Stimulated activated CD4-positive, alpha-beta T cell treated with anti-CD3 and anti-CD28 coated beads, TNF-alpha, amount 100 ng/mL, for 1 hour (primary cell): ENCODE measurements around the gene DHRS7.
A peak's percentile ranks its signal among the peaks of the same experiment; 100 is the strongest.

Experiments used
- DNase-seq, 3 donors: peaks; one replicate each; pipeline ENCODE4 v3.0.0-alpha.2; 2020; ENCODE audit warnings: low read depth in 3 of 3, low spot score in 1 of 3

Gene DHRS7

DNA sequence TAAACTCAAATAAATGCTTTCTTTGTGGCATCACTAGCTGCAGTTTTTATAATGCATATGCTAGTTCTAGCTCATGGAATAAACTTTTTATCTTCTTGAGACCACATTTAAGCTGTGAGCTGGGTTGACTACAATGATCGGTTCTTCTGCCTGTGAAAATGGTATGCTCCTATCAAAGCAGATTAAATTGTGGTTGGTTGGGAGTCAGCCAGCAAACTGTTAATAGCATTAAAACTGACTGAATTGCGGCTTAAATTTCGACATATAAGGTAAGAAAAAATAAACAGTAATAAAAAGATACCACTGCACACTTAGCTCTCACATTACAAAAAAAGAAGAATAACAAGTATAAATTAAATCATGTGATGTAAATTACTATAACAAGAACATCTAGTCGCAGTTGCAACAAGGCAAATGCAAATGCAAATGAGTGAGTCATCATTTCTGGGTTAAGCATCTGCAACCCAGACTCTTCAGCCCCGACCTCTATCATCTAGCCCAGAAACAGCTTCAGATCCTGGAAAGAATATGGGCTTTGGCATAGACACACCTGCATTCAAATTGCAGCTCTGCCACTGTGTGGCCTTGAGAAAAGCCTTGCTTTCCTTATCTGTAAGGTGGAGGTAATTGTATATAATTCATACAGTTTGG, 19.8 kb upstream of the DHRS7 start:
- no peak for DNase-seq

DNA sequence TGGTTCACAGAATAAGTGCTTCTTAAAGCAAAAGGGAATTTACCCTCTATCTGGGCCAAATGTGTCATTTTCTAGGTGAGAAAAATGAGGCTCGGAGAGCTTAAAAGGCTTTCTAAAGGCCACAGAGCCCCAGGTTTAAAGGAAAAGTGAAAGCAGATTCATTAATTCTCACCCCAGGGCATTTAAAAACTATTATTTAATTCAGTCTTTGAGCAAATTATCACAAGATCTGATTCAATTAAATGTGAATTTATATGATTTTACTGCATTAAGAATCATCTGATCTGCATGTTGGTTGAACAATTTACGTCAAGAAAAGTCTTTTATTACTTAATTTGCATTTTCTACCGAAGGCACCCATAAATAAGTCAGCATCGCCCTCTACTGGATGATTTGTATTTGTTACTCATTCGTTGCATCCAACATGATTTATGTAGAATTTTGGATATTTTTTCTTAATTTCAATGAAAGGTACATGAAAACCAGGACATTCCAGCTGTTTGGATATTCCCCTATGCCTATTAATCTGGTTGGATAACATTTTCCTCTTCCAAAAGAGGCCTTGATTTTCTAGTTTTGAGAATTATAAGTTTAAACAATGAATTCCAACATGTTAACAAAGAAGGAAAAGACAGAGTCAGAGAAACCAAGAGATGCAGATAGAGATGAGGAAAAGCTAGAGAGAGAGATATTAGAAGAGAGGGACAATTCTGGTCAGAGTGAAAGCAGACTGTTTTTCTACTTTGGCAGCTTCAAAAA, 19.1 kb upstream of the DHRS7 start:
- no peak for DNase-seq

DNA sequence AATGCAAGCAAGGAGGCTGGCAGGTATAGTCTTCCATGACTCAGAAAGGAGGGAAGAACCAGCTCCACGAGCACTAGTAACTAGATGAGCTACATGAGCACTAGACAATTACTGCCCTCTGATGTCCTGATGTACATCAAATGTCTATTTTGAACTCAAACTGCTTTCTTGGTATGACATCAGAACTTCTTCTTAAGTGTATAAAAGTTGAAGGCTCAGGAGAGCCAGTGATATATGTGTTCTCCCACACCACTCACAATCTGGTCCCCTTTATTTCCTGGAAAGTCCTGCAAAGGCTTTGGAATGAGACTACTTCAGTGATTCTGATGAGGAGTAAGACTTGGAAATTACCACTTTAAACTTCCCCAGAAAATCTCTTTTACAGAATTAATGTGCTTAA, 18.5 kb upstream of the DHRS7 start:
- no peak for DNase-seq

DNA sequence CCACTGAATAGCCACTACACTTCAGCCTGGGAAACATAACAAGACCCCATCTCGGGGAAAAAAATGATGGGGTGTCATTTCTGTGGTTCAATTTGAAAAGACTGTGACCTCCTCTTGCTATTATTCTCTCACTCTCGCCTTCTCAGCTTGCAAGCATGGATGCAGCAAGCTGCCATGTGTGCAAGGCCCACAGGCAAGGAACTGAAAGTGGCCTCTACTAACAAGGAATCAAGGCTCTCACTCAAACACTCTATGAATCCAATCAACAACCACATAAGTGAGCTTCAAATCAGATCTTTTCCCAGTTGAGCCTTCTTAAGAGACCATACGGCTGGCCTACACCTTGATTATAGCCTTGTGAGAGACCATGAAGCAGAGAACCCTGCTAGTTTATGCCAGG, 17.9 kb upstream of the DHRS7 start:
- no peak for DNase-seq

DNA sequence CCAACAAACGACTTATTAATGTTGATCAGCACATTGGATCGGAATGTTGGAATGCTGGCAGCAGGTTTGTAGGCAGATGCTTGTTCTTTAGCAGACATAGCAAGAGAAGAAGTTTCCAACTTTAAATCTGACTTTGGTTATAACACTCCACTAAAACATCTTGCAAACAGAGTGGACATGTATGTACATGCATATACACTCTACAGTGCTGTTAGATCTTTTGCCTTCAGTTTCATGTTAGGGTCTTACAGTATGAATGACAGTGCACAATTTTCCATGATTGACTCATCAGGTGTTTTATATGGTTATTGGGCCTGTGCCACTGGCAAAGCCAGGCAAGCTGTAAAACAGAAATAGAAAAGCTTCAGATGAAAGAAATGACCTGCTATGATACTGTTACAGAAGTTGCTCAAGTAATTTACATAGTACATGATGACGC, 14.3 kb upstream of the DHRS7 start:
- DNase-seq = no peak

DNA sequence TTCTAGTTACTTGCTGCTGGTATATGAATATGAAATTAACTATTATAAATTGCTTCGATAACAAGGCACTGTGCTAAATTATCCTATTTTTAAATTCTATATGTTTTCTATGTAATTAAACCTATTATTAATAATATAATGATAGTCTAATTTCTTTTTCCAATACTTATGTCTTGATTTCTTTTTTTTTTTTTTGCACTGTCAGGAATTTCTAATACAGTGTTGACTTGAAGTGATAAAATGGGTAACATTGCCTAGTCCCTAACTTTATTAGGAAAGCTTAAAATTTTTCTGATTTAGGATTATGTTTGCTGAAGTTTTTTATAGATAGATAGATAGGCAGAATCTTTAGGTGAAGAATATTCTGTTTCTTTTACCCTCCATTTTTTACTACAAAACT, 13.6 kb upstream of the DHRS7 start:
- no peak for DNase-seq

DNA sequence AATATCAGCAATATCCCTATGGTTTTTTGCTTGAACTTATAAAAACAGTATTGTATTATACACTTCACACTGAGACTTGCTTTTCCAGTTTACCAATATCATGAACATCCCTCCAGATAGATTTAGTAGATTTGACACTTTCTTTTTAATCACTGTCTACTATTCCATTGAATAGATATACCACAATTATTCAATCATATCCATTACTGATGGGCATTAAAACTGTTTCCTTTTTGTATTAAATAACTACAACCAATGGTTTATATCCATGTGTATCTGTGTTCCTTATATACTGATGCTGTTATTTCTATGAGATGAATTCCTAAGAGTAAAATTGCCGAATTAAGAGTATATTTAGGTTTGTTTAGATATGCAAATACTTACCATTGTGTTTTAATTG, 13.0 kb upstream of the DHRS7 start:
- DNase-seq = no peak

DNA sequence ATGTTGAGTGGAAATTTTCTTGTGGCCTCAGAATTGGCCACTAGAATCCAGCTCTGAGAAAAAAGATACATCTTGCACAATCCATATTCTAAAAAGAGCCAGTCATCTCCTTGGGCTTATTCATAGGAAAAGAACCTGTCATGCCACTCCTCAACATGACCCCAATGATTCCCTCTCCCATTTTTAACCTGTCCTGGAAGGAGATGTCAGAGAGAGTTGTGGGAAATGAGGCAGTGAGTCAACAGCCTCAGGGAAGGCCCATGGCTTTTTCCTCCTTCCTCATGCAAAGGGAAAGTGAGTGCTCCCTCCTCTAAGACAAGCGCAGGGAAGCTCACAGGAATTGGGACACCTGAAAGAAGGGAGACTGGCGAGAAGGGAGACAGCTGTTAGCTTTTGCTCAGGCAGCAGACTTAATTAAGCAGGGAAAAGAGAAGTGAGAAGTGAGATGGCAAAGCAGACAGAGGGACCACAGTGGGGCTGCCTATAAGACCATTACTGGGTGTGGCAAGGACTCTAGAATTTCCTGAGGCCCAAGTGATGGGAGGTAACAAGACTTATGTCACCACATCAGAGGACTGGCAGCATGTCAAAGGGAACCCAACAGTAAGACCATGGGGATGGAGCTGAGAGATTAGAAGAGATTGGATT, 10.2 kb upstream of the DHRS7 start:
- no peak for DNase-seq

DNA sequence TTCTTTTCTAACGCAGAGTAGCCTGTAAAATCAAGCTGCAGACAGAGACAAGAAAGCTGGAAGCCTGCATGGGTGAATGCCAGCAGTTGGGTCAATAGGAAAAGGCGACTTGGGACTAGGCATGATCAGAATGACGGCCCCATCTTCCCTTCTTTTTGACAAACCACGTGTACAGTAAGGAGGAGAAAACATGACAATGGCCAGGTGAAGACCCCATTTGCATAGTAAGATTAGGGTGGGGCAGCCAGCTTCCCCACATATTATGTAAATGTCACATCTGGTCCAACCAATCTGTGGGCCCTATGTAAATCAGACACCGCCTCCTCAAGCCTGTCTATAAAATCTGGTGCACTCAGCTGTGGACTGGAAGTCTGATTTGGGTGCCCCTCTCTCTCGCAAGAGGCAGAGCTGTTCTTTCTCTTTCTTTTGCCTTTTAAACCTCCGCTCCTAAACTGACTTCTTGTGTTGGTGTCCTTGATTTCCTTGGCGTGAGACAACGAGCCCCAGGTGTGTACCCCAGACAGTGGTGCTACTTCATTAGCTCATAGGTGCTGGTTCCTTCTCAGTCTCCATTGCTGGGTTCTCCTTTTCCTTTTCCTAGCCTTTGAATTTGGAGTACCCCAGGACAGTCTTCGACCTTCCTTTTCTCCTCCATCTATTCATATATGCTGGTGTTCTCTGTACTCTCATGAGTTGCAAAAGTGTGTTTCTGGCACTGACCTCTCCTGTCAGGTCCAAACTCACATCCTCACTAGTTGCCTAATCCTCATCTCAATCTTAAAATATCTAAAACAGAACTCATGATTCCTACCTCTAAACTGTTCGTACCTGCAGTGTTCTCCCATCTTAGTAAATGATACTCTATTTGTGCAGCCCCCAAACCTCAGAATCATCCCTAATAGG, 9.4 kb upstream of the DHRS7 start:
- no peak for DNase-seq

DNA sequence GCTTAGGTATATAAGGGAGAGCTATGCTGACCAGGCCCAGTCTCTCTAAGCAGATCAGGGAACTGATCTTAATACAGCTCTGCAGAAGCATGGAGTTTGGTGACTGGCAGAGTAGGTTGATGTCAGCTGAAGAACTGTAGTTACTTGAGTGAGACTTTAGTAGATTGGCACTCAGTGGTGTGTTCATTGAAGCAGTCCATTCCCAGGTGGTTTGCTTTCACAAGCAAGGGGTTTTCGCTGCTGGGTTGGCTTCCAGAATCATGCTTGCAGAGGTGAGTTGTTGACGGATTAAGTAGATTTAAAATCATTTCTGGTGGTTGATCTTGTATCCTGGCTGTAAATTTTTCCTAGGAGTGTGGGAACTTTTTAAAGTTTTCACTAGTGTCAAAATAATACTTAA, 6.5 kb upstream of the DHRS7 start:
- DNase-seq = no peak

DNA sequence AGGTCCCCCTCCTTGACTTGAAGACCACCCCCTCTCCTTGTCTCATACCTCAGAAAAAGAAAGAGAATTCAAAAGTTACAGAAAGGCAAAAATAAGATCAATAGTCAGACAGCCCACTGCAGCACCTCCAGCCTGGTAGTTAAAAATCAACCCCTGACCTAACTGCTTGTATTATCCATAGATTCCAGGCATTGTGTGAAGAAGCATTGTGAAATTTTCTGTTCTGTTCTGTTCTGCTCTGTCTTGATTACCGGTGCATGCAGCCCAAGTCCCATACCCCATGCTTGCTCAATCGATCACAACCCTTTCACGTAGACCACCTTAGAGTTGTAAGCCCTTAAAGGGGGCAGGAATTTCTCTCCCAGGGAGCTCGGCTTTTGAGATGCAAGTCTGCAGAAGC, 5.8 kb upstream of the DHRS7 start:
- DNase-seq = no peak

DNA sequence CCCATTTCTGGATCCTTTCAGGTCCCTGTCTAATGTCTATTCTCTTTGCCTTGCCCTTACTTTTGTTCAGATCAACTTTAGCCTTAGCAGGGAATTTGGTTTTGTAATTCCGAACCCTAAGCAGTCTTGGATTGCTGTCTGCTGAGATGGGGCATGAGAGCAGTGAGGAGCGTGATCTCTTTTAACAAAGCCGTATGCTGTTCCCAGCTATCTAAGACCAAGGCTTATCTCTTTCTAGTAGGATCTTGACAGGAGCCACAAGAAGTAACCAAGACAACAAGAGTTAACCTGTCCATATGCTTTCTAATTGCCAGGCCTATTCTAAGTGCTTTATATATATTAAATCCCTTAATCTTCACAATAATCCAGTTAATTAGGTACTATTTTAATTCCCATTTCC, 4.5 kb upstream of the DHRS7 start:
- DNase-seq = no peak

DNA sequence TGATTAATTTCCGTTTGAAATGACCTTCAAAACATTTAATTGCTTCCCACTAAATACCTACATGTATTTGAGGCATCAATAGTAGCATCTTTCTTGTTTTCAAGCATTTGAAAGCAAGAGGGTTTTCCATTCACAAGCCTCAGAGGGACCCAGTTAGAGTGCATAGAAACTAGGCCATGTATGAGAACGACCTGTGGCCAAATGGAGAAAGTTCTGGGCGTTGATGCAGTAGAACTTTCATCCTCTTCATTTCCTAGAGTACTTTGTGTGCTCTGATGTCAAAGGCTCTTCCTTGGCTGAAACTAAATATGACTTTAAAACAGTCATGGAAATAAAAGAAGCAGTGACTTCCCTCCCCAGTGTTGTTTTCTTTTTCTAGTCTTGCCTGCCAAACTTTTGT, 944 bp upstream of the DHRS7 start:
- DNase-seq = no peak

DNA sequence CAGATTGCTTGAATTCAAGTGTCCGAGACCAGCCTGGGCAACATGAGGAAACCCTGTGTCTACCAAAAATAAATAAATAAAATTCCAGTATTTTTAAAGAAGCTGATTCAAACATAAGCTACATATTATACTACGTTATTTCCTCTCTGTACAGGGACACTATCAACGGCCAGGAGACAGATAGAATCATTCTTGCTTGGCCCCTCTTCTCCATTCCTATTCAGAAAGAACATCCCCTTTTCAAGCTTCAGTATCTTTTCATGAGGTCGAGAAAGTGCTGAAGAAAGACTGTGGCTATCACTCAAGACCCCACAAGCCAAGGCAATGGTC, 314 bp upstream of the DHRS7 start:
- no peak for DNase-seq

DNA sequence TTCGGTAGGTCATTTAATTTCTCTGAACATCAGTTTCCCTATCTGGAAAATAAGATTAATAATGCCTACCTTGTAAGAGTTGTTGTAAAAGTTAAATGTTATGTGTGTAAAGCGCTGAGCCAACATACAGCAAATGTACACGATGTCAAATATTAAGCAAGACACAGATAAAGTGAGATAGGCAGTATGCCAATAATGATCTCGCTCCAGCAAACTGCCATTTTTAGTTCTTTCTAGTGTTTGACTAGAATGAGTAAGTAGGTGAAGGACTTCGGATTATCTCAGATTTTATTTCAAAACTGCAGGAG, 840 bp downstream of the DHRS7 start:
- no peak for DNase-seq

DNA sequence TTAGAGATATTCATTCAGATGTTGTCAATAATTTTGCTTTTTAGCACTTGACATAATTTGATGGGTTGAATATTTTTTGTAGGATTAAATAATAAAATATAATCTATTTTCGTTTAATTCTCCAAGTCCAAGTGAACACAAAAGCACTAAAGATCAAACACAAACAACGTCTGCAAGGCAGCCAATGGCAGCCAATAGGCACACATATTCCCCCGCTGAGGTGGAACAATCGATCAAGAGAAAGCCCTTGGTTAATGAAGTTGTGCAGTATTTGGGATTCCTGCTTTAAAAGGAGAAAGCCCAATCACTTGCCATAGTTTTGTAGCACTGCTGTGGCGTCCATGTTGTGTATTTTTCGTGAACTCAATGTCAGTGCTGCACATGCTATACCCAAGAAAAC, 1.5 kb downstream of the DHRS7 start:
- DNase-seq = no peak

DNA sequence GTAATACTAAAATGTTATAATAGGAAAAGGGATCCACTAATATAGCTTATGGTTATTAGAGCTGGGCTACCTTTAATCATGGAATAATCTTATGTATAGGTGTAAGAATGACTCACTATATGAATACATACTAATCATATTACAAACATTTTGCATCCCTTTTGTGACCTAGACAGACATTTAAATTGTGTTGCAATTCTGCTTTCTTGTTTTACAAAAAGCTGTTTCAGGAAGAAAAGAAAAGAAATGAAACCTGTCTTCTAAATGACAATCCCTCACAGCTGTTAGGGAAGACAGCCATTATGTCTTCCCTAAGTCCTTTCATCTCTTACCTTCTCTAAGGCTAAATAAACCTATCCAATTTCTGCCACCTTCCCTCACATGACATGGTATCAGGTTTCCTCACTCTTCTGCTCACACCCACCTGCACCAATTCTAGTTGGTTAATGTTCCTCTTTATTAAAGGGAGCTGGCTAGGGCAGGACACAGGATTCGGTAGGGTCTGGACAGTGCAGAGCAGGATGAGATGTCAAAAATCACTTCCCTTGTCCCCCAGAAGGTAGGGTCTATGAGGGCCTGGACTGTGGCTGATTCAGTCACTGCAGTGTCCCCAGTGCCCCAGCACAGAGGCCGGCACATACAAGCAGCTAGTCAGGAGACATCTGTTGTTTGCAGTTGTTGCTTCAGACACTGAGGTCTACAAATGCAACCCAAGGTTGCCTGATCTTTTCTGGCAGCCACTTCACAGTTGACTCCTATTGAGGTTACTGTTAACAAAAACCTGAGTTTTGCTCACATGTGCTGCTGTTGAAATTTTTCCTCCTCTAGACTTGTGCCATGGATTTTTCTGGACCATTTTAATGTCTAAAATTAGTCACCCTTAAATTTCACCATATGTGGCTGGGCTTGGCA, 3.7 kb downstream of the DHRS7 start:
- DNase-seq = no peak

DNA sequence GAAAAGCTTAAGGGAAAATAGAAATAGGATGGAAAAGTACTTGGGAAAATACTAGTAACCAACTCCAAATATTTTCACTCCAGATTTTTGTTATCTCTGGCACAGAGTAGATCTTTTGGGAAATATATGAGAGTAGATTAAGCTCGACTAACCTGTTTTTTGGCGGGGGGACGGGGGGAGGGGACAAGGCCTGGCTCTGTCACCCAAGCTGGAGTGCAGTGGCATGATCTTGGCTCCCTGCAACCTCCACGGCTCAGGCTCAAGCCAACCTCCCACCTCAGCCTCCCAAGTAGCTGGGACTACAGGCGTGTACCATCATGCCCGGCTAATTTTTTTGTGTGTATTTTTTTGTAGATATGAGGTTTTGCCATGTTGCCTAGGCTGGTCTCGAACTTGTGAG, 4.8 kb downstream of the DHRS7 start:
- no peak for DNase-seq

DNA sequence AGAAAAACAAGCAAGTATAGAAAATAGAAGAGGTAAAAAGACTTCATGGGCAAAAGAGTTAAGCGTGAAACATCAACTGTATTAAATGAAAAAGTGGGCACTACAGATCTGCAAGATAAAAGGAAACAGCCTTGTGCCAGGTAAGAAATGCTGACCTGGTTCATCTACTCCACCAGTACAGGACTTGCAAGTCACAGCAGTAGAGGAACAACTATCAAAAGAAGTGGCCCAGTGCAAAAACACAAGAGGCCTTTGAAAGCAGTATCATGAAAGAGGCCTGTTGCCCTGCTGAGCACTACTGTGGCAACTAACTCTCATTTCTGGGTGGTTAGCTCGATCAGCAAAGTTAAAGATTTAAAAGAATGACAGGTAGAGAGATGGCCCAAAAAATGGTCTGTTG, 10.5 kb downstream of the DHRS7 start:
- DNase-seq = no peak

DNA sequence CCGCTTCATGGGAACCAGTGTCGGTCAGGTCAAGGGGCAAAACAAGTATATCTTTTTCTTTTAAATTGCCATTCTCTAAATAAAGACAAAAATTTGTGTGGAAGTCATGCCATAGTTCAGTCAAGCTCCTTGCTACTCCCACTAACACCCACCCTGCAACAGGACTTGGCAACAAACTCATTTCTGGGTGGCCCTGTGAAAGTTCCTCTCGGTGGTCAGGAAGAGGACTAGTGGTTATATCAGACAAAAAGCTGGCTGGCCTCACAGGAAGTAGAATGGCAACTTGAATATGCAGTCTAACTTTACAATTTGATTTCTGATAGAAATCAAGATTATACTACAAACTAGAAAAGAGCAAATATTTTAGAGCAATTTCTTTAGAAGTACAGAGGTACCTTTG, 11.2 kb downstream of the DHRS7 start:
- no peak for DNase-seq

DNA sequence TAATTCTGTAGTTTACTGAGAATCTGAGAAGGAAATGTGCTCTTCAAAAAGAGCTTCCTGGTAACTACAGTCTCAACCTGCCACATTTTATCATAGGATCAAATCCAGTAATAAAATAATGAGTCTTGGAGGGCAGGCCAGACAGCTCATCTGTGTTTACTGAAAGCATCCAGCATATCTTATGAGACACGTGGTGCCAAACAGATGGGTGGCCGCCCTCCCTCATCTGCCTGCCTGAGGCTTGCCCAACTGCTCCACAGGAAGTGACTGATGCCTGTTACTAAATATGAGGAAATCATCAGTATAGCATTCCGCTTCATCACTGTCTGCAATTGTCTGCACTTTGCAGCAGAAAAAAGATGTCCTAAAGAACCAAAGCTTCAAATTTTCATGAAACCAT, 13.5 kb downstream of the DHRS7 start:
- peak; percentile 19 to 40 (median 39) for DNase-seq
